Bone marrow (tissue), 2 donors: ENCODE results near the gene SRGAP2B.
"Not testable (repeated sequence)": the region's sequence is repeated elsewhere in the genome, so short reads cannot be mapped to it uniquely, and the experiment has no call there.

Experiments
- DNase-seq, 2 donors: peaks; one replicate each; lab custom pipeline; 2025; lab: John Stamatoyannopoulos, UW

Gene SRGAP2B

GRCh38 chr1:144946525-144947480 lies 148.3 kb downstream of the SRGAP2B start:
- not testable (repeated sequence) for DNase-seq

- not testable (repeated sequence) for DNase-seq
These were observed 153.4 kb downstream of the SRGAP2B start for GRCh38 chr1:144941710-144942109.

GRCh38 chr1:144940054-144940453 lies 155.1 kb downstream of the SRGAP2B start:
- not testable (repeated sequence) for DNase-seq

GRCh38 chr1:144938627-144939026 lies 156.5 kb downstream of the SRGAP2B start:
- not testable (repeated sequence) for DNase-seq

- not testable (repeated sequence) for DNase-seq
These were observed 158.9 kb downstream of the SRGAP2B start for GRCh38 chr1:144936186-144936732.

GRCh38 chr1:144935310-144935709 lies 159.8 kb downstream of the SRGAP2B start:
- not testable (repeated sequence) for DNase-seq

GRCh38 chr1:144933014-144933413 lies 162.1 kb downstream of the SRGAP2B start:
- DNase-seq = not testable (repeated sequence)

- DNase-seq = not testable (repeated sequence)
These were observed 163.0 kb downstream of the SRGAP2B start for GRCh38 chr1:144932153-144932552.

GRCh38 chr1:144931553-144931952 lies 163.6 kb downstream of the SRGAP2B start:
- DNase-seq = not testable (repeated sequence)

- not testable (repeated sequence) for DNase-seq
These were observed 164.9 kb downstream of the SRGAP2B start for GRCh38 chr1:144930085-144930777.

- DNase-seq = not testable (repeated sequence)
These were observed 167.8 kb downstream of the SRGAP2B start for GRCh38 chr1:144927292-144927691.

GRCh38 chr1:144923640-144924039 lies 171.5 kb downstream of the SRGAP2B start:
- not testable (repeated sequence) for DNase-seq

- DNase-seq = not testable (repeated sequence)
These were observed 172.3 kb downstream of the SRGAP2B start for GRCh38 chr1:144922785-144923184.

- DNase-seq = not testable (repeated sequence)
These were observed 176.0 kb downstream of the SRGAP2B start for GRCh38 chr1:144919106-144919505.

- DNase-seq = not testable (repeated sequence)
These were observed 177.0 kb downstream of the SRGAP2B start for GRCh38 chr1:144918027-144918603.

GRCh38 chr1:144917154-144918026 lies 177.7 kb downstream of the SRGAP2B start:
- DNase-seq = not testable (repeated sequence)

GRCh38 chr1:144913977-144914734 lies 181.0 kb downstream of the SRGAP2B start:
- not testable (repeated sequence) for DNase-seq

- not testable (repeated sequence) for DNase-seq
These were observed 181.7 kb downstream of the SRGAP2B start for GRCh38 chr1:144913458-144913857.

GRCh38 chr1:144910729-144911128 lies 184.4 kb downstream of the SRGAP2B start:
- not testable (repeated sequence) for DNase-seq

GRCh38 chr1:144900841-144901240 lies 194.3 kb downstream of the SRGAP2B start:
- DNase-seq = not testable (repeated sequence)
